ENCODE data around the gene BHLHA9.

BHLHA9 gene

GRCh38 chr17:1275962-1276736 is 5.9 kb downstream of the BHLHA9 start:
- Histone ChIP-seq H3K4me1 (ENCODE audit: insufficient read depth, low read length) (no peaks in the 10 kb centered on the region), H3K36me3 (ENCODE audit: insufficient read depth, low read length) (no peaks in the 10 kb centered on the region), H3K9me3 (ENCODE audit: low read length) (no peaks in the 10 kb centered on the region), H3K27ac (ENCODE audit: low read depth, low read length) (no peak overlapping the region), H3K9ac (ENCODE audit: low read length) (no peak overlapping the region), H3K27me3 (ENCODE audit: control insufficient read depth in 1 of 2, insufficient read depth in 2 of 2, low read length in 2 of 2) (peaks cover 7 to 10% of the 10 kb centered on the region in 2 donors), H3K4me3 (ENCODE audit: low read depth in 1 of 2, low read length in 2 of 2) (no peak overlapping the region)

- H3K27me3 ChIP-seq (ENCODE audit: control insufficient read depth in 1 of 2, insufficient read depth in 2 of 2, low read length in 2 of 2) = no peaks in the 10 kb centered on the region
- H3K36me3 ChIP-seq (ENCODE audit: insufficient read depth, low read length) = no peaks in the 10 kb centered on the region
- no peak overlapping the region for H3K9ac ChIP-seq (ENCODE audit: low read length)
- H3K9me3 ChIP-seq (ENCODE audit: low read length) = no peaks in the 10 kb centered on the region
- no peak overlapping the region for H3K27ac ChIP-seq (ENCODE audit: low read depth, low read length)
- H3K4me1 ChIP-seq (ENCODE audit: insufficient read depth, low read length) = no peaks in the 10 kb centered on the region
- H3K4me3 ChIP-seq (ENCODE audit: low read depth in 1 of 2, low read length in 2 of 2) = no peak overlapping the region
Measured at GRCh38 chr17:1280652-1281051, 10.4 kb downstream of the BHLHA9 start.

GRCh38 chr17:1286379-1287106 is 16.3 kb downstream of the BHLHA9 start:
- no peaks in the 10 kb centered on the region for H3K9me3 ChIP-seq (ENCODE audit: low read length)
- no peak overlapping the region for H3K9ac ChIP-seq (ENCODE audit: low read length)
- H3K27ac ChIP-seq (ENCODE audit: low read depth, low read length) = no peak overlapping the region
- no peaks in the 10 kb centered on the region for H3K4me1 ChIP-seq (ENCODE audit: insufficient read depth, low read length)
- no peaks in the 10 kb centered on the region for H3K27me3 ChIP-seq (ENCODE audit: control insufficient read depth in 1 of 2, insufficient read depth in 2 of 2, low read length in 2 of 2)
- no peaks in the 10 kb centered on the region for H3K36me3 ChIP-seq (ENCODE audit: insufficient read depth, low read length)
- H3K4me3 ChIP-seq (ENCODE audit: low read depth in 1 of 2, low read length in 2 of 2) = no peak overlapping the region

GRCh38 chr17:1289695-1290094 is 19.5 kb downstream of the BHLHA9 start:
- H3K4me1 ChIP-seq (ENCODE audit: insufficient read depth, low read length) = no peaks in the 10 kb centered on the region

GRCh38 chr17:1290676-1291075 is 20.4 kb downstream of the BHLHA9 start:
- Histone ChIP-seq H3K36me3 (ENCODE audit: insufficient read depth, low read length) (no peaks in the 10 kb centered on the region), H3K27ac (ENCODE audit: low read depth, low read length) (no peak overlapping the region), H3K9ac (ENCODE audit: low read length) (no peak overlapping the region)

More at GRCh38 chr17:1289695-1290094, 19.5 kb downstream of the BHLHA9 start:
- H3K27me3 ChIP-seq (ENCODE audit: control insufficient read depth in 1 of 2, insufficient read depth in 2 of 2, low read length in 2 of 2) = no peaks in the 10 kb centered on the region
- no peaks in the 10 kb centered on the region for H3K36me3 ChIP-seq (ENCODE audit: insufficient read depth, low read length)
- no peak overlapping the region for H3K27ac ChIP-seq (ENCODE audit: low read depth, low read length)
- H3K9ac ChIP-seq (ENCODE audit: low read length) = no peak overlapping the region
- H3K4me3 ChIP-seq (ENCODE audit: low read depth in 1 of 2, low read length in 2 of 2) = no peak overlapping the region
- H3K9me3 ChIP-seq (ENCODE audit: low read length) = no peaks in the 10 kb centered on the region

GRCh38 chr17:1294157-1294717 is 24.0 kb downstream of the BHLHA9 start:
- H3K27me3 ChIP-seq (ENCODE audit: control insufficient read depth in 1 of 2, insufficient read depth in 2 of 2, low read length in 2 of 2) = peaks cover 0 to 8% of the 10 kb centered on the region in 2 donors
- H3K4me3 ChIP-seq (ENCODE audit: low read depth in 1 of 2, low read length in 2 of 2) = no peak overlapping the region
- H3K9ac ChIP-seq (ENCODE audit: low read length) = no peak overlapping the region
- H3K27ac ChIP-seq (ENCODE audit: low read depth, low read length) = no peak overlapping the region
- peaks cover 6% of the 10 kb centered on the region for H3K4me1 ChIP-seq (ENCODE audit: insufficient read depth, low read length)
- H3K36me3 ChIP-seq (ENCODE audit: insufficient read depth, low read length) = no peaks in the 10 kb centered on the region
- no peaks in the 10 kb centered on the region for H3K9me3 ChIP-seq (ENCODE audit: low read length)

More at GRCh38 chr17:1290676-1291075, 20.4 kb downstream of the BHLHA9 start:
- no peaks in the 10 kb centered on the region for H3K9me3 ChIP-seq (ENCODE audit: low read length)
- no peak overlapping the region for H3K4me3 ChIP-seq (ENCODE audit: low read depth in 1 of 2, low read length in 2 of 2)
- H3K27me3 ChIP-seq (ENCODE audit: control insufficient read depth in 1 of 2, insufficient read depth in 2 of 2, low read length in 2 of 2) = no peaks in the 10 kb centered on the region
- no peaks in the 10 kb centered on the region for H3K4me1 ChIP-seq (ENCODE audit: insufficient read depth, low read length)

- Histone ChIP-seq H3K36me3 (ENCODE audit: insufficient read depth, low read length) (no peaks in the 10 kb centered on the region), H3K9ac (ENCODE audit: low read length) (no peak overlapping the region), H3K27me3 (ENCODE audit: control insufficient read depth in 1 of 2, insufficient read depth in 2 of 2, low read length in 2 of 2) (peaks cover 0 to 32% of the 10 kb centered on the region in 2 donors), H3K27ac (ENCODE audit: low read depth, low read length) (no peak overlapping the region), H3K4me1 (ENCODE audit: insufficient read depth, low read length) (peaks cover 6% of the 10 kb centered on the region), H3K4me3 (ENCODE audit: low read depth in 1 of 2, low read length in 2 of 2) (no peak overlapping the region), H3K9me3 (ENCODE audit: low read length) (no peaks in the 10 kb centered on the region)
Measured at GRCh38 chr17:1298606-1299005, 28.4 kb downstream of the BHLHA9 start.

- Histone ChIP-seq H3K9me3 (ENCODE audit: low read length) (no peaks in the 10 kb centered on the region), H3K4me1 (ENCODE audit: insufficient read depth, low read length) (peaks cover 6% of the 10 kb centered on the region), H3K36me3 (ENCODE audit: insufficient read depth, low read length) (no peaks in the 10 kb centered on the region), H3K4me3 (ENCODE audit: low read depth in 1 of 2, low read length in 2 of 2) (no peak overlapping the region), H3K27ac (ENCODE audit: low read depth, low read length) (no peak overlapping the region), H3K9ac (ENCODE audit: low read length) (no peak overlapping the region), H3K27me3 (ENCODE audit: control insufficient read depth in 1 of 2, insufficient read depth in 2 of 2, low read length in 2 of 2) (peaks cover 0 to 33% of the 10 kb centered on the region in 2 donors)
Measured at GRCh38 chr17:1299552-1300370, 29.5 kb downstream of the BHLHA9 start.

- peaks cover 0 to 37% of the 10 kb centered on the region in 2 donors for H3K27me3 ChIP-seq (ENCODE audit: control insufficient read depth in 1 of 2, insufficient read depth in 2 of 2, low read length in 2 of 2)
- H3K4me3 ChIP-seq (ENCODE audit: low read depth in 1 of 2, low read length in 2 of 2) = no peak overlapping the region
- H3K9me3 ChIP-seq (ENCODE audit: low read length) = no peaks in the 10 kb centered on the region
- H3K36me3 ChIP-seq (ENCODE audit: insufficient read depth, low read length) = no peaks in the 10 kb centered on the region
- no peak overlapping the region for H3K27ac ChIP-seq (ENCODE audit: low read depth, low read length)
- H3K9ac ChIP-seq (ENCODE audit: low read length) = no peak overlapping the region
- H3K4me1 ChIP-seq (ENCODE audit: insufficient read depth, low read length) = peaks cover 6% of the 10 kb centered on the region
Measured at GRCh38 chr17:1300371-1300905, 30.2 kb downstream of the BHLHA9 start.

- Histone ChIP-seq H3K27ac (ENCODE audit: low read depth, low read length) (no peak overlapping the region), H3K9ac (ENCODE audit: low read length) (no peak overlapping the region), H3K4me1 (ENCODE audit: insufficient read depth, low read length) (peaks cover 6% of the 10 kb centered on the region), H3K36me3 (ENCODE audit: insufficient read depth, low read length) (no peaks in the 10 kb centered on the region), H3K27me3 (ENCODE audit: control insufficient read depth in 1 of 2, insufficient read depth in 2 of 2, low read length in 2 of 2) (peaks cover 0 to 37% of the 10 kb centered on the region in 2 donors), H3K9me3 (ENCODE audit: low read length) (no peaks in the 10 kb centered on the region), H3K4me3 (ENCODE audit: low read depth in 1 of 2, low read length in 2 of 2) (no peak overlapping the region)
Measured at GRCh38 chr17:1301546-1301945, 31.3 kb downstream of the BHLHA9 start.

GRCh38 chr17:1302761-1303160 is 32.5 kb downstream of the BHLHA9 start:
- Histone ChIP-seq H3K27me3 (ENCODE audit: control insufficient read depth in 1 of 2, insufficient read depth in 2 of 2, low read length in 2 of 2) (peaks cover 0 to 37% of the 10 kb centered on the region in 2 donors), H3K36me3 (ENCODE audit: insufficient read depth, low read length) (no peaks in the 10 kb centered on the region), H3K9ac (ENCODE audit: low read length) (no peak overlapping the region), H3K4me1 (ENCODE audit: insufficient read depth, low read length) (peaks cover 6% of the 10 kb centered on the region), H3K27ac (ENCODE audit: low read depth, low read length) (no peak overlapping the region), H3K4me3 (ENCODE audit: low read depth in 1 of 2, low read length in 2 of 2) (no peak overlapping the region), H3K9me3 (ENCODE audit: low read length) (no peaks in the 10 kb centered on the region)
